Stimulated activated CD4-positive, alpha-beta T cell treated with anti-CD3 and anti-CD28 coated beads, TNF-alpha, amount 100 ng/mL, for 4 hours (primary cell): Measurements from ENCODE around the gene LAMC2.
"Not testable (repeated sequence)": the region's sequence is repeated elsewhere in the genome, so short reads cannot be mapped to it uniquely, and the experiment has no call there.

ENCODE experiments used
- DNase-seq, 3 experiments: peaks; one replicate each; pipeline ENCODE4 v3.0.0-alpha.2; 2020; ENCODE audit warnings: low read depth in 3 of 3

The LAMC2 gene

GRCh38 chr1:183263886-183264602, 78.0 kb downstream of the LAMC2 start:
- no peak for DNase-seq

DNA sequence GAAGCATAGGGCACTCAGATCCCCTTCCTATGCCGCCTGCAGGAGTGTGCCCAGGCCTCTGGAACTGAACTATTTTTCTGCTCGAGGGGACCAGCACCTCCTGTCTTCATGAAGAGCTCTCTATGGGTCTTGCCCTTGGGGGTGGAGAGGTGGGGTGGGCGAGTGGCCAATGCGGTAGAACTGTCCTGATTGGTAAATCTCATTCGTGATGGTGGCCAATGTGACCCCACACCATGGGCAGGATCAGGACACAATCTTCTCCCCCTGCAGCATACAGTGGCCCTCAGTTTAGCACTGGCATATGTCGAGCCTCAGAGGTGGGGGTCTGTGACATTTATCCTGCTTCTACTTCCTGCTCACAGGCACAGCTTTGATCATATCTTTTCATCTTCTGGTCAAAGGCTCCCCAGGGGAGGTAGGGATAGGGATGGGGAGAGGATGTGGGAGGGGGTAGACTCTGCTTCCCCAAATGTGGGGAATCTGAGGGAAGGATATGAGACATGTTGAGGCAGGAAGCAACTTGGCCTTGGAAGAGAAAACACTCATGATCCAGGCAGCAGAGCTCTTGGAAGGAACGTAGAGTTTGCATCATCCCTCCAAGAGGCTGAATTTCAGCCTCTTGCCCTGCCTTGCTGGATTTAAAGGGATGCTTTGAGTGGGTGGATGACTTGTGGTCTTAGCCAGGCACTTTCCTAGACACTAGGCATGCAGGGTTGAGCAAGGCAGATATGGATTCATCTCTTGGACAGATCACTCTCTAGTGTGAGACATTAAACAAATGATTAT, 81.8 kb downstream of the LAMC2 start:
- DNase-seq, result no peak

DNA sequence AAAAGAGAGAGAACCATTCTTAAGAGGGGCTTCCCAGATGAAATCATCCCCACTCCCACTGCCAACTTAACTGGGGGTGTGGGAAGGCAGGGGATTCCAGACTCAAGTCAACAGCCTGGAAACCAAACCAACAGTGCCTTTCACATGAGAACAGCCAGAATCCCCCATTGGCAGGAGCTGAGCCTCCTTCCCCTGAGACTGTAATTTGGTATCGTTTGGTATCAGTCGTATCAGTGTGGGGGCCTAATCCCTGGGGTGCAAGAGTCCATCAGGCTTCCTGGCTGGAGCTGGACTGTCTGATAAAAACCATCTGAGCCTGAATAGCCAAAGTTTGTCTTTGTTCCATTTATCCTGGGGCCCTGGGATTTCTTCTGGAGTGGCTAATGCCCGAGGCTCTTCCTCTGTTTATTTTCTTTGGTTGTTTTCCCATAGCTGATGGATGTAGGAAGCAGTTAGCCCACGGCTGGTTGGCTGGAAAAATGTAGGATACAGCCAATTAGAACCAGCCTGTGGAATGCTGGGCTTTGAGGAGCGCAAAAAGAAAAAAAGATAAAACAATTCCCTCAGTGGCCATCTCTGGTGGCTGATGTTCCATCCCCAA, 84.6 kb downstream of the LAMC2 start:
- DNase-seq, result no peak

- no peak for DNase-seq
These were observed 86.4 kb downstream of the LAMC2 start for GRCh38 chr1:183272390-183272848.

- DNase-seq, result no peak
These were observed 87.2 kb downstream of the LAMC2 start for GRCh38 chr1:183273300-183273699.

GRCh38 chr1:183273984-183274383, 87.9 kb downstream of the LAMC2 start:
- DNase-seq, result not testable (repeated sequence)

DNA sequence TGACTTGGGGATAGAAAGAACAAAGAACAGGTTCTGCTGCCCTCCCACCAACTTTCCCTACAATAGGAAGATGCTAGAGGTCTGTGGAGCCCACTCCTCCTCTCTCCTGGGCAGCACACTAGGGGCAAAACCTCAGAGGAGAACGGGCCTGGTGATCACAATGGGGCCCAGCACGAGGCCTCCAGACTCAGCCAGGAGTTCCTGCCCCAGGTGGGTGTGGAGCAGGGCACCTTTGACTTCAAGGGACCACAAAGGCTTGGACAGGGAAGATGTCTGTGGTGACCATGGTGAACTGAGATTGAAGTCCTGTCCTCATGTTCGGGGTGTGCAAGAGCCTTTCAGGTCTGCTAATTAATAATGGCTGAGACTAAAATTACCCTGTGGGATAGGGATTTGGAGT, 88.8 kb downstream of the LAMC2 start:
- no peak for DNase-seq

DNA sequence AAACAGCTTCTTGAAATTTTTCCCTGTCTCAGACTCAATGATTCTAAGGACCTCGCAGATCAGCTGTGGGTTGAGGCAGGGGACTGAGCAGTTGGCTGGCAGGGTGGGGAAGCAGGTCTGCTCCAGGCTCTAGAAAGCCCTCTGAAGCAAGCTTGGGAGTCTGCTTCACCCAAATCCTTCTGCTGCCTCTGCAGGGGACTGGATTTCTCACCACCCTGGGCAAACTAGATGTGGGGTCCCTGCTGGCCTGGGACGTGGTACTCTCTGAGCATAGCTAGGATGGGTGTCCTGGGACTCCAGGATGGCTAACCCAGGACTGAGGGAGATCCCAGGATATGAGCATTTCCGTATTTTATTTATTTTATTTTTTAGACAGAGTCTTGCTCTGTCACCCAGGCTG, 89.3 kb downstream of the LAMC2 start:
- DNase-seq, result no peak

- no peak for DNase-seq
These were observed 90.5 kb downstream of the LAMC2 start for GRCh38 chr1:183276386-183277080.

GRCh38 chr1:183277821-183278738, 92.0 kb downstream of the LAMC2 start:
- no peak for DNase-seq

DNA sequence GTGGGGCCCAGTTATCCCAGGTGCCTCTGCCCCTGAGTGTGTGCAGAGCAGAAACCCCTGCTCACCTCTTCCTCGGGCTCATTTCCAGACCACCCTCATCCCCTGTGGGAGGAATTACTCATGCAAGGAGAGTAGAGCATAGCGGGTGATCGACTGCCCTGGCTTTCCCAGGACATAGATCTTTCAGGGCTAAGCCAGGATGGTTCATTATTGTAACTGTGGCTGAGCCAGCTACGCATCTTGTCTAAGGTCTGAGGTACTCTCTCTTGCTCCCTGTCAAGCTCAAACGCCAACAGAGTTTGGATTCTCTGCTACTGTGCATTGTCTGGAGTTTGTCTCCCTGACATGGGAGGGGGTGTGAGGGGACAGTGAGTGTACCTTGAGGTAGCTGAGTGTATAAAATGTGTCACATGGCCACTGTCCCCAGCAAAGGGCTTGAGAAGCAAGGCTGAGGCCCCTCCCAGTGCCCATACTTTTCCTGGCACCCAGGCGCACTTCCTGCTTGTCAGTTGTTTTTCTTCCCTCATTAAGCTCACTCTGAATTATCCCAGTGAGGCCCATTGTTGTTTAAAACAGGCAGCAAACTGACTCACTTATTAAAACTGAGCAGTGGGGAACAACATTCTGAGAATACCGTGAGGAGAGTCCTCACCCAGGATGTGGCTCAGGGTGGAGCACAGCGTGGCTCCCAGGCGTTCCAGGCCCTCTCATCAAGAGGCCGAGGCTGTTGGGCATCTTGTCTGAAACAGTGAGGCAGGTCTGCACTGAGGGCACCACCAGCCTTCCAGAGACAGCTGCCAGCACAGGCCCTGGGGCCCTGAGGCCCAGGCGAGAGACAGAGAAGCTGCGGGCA, 92.9 kb downstream of the LAMC2 start:
- no peak for DNase-seq

DNA sequence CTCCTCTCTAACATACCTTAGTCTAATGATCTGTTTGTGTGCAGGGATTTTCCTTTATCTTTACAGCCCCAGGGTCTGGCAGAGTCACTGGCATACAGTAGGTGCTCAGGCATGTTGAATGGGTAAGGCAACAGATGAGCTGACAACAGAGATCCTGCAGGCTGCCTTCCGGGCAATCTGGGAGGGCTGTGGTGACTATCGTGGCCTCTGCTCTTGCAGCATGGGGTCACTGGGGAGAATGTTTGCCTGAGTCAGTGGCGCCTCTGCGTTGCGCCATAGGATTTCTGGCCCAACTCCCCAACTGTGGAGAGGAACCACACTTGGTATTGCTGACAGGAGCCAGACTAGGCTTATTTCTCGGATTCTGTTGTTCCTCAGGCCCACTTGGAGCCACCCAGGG, 93.8 kb downstream of the LAMC2 start:
- DNase-seq, result no peak

- no peak for DNase-seq
These were observed 95.0 kb downstream of the LAMC2 start for GRCh38 chr1:183281039-183281438.

DNA sequence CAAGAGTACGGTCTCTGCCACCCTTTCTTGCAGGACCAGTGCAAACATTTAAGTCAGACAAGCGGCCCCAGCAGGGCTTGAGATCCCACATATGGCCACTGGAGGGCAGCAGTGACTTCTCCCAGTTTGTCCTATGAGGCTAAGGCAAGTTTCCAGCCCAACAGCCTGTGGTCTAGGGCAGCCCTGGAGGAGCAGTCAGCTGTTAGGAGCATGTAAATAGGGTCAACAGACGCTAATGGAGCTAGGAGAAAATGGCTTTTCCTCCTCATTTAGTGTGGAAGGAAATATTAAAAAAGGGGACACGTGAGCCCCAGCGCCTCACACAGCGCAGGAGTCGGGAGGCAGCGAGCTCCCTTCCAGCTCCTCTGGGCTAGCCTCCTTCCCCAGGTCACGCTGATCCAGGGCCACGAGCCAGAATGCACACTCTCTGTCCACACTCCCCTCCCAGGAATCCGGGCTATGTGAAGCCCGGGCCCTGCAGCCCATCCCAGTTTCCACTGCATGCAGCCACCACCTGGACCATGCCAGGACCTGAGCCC, 95.6 kb downstream of the LAMC2 start:
- peak; percentile 47 to 48 (median 48) for DNase-seq

- no peak for DNase-seq
These were observed 96.2 kb downstream of the LAMC2 start for GRCh38 chr1:183282101-183282855.

- DNase-seq, result no peak
These were observed 97.2 kb downstream of the LAMC2 start for GRCh38 chr1:183283286-183283685.

DNA sequence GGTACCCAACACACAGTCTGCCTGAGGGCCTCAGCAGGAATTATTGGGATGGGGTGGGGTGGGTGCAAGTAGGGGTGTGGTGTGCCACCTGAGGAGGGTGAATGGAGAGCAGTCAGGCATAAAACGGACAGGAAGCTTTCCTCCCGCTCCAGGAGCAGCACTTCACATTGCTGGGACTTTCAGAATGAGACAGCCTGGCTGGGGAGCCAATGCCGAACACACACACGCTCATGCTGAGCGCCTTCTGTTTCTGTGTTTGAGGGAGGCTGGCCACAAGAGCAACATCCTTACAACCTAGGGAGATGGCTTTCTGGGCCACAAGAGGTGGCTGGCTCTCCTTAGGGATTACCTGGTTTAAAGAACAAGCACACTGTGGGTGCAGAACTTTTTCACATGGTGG, 98.0 kb downstream of the LAMC2 start:
- DNase-seq, result no peak

GRCh38 chr1:183285256-183285655, 99.2 kb downstream of the LAMC2 start:
- no peak for DNase-seq

- DNase-seq, result no peak
These were observed 99.7 kb downstream of the LAMC2 start for GRCh38 chr1:183285746-183286145.
